NCI-H748 (cell line): Measurements from ENCODE around the gene HLA-DRA.

Experiments used
- DNase-seq: peaks from one replicate; lab custom pipeline; 2025; ENCODE audit not compliant: unreplicated experiment; lab: John Stamatoyannopoulos, UW

Gene HLA-DRA

DNA sequence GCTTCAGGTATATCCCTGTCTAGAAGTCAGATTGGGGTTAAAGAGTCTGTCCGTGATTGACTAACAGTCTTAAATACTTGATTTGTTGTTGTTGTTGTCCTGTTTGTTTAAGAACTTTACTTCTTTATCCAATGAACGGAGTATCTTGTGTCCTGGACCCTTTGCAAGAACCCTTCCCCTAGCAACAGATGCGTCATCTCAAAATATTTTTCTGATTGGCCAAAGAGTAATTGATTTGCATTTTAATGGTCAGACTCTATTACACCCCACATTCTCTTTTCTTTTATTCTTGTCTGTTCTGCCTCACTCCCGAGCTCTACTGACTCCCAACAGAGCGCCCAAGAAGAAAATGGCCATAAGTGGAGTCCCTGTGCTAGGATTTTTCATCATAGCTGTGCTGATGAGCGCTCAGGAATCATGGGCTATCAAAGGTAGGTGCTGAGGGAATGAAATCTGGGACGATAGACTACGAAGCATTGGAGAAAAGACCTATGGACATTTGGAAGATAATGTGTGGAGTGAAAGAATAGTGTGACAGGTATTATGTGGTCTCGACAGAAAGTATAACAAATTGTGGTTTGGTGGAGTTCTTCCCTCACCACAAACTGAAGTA, at the start of gene HLA-DRA:
HLA-DRA (plus strand) TSS at position 286 of the 613 bp plus-strand sequence; CDS start at position 350, 64 bp downstream.
- no peak for DNase-seq

DNA sequence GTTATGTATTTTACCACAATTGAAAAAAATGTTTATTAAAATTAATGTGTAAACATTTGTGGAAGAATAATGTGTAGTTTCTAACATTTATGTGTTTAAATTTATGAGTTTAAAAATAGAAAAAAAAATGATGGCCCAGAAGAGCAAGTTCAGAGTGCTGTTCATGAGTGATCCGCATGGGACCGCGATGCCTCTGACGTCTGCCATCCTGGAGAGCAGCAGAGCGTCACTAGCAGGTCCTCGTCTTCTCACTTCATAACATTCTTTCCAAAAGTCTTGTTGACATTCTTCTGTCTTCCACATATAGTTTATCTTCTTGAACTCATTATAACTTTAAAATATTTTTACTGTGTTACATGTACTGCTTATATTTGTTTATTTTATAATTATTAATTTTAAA, 48.2 kb upstream of the HLA-DRA start:
- no peak for DNase-seq

DNA sequence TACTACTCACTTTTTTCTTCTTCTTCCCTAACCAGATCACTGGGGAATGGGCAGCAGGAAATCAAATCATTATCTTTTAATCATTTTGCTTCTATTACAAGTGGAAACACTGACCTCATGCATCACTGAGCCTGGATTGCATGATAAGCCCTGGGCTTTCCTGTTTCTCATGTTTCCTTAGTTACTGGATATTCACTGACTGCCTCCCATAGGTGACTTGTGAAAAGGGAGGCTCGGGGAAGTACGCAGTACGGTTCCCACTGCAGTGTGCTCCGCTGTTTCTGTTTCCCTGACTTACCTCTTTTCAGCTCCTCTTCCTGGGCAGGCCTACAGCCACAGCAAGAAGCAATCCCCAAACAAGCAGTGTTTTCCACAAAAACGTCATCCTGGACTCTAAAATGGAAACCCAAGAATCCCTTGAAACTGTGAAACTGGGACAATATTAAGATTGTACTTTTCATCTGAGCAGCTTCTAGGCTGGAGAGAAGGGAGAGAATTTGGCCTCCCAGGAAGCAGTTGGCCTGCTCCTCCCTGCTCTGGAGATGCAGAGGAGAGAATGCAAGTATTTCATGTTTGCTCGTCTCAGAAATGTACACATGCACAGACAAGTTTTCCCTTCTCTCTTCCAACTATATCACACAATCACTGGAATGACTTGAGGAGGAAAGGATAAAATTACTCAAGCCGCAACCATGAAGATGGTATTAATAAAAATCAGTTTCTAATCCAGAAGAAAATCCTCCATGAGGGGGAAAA, 45.8 kb upstream of the HLA-DRA start:
- DNase-seq = no peak

DNA sequence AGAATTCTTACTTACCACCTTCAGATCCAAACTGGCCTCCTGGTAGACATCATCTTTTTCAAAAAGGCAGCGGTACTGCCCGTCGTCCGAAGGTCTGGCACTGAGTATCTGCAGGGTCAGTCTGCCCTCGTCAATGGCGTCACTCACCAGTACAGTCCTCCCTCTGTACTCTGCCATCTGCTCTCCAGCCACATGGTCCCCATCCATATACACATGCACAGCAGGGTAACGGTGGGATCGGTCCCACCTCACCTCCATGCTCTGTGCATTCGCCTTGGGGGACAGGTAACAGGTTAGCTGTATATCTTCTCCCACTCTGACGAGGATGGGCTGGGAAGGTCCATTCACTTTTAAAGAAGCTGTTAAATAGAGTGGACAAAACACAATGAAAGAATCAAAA, 43.7 kb upstream of the HLA-DRA start:
- DNase-seq = no peak

DNA sequence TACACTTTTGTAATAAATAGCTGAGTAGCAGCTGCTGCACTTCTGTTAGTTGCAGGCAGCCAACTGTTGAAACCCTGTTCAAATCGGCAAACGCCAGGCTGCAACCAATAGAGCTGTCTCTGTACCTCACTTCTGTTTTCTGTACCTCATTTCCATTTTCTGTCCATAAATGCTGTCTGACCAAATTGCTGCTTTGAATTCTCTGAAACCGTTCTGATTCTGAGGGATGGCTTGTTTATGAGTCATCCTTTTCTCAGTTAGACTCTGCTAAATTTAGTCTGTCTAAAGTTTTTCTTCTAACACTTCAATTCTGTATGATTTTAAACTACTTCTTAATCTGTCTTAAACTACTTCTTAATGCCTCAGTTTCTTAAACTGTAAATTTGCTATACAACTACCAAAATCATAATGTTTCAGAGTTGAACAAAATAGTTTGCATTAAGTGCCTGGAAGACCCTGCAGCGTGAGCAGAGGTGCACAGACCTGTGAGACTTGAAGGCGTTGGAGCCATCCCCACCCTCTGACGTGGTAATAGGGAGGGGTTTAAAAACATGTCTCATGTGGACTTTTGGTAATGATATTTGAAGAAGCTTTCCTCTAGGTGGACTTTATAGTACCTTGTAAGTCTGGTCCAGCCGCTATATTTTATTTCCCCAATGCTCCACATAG, 42.3 kb upstream of the HLA-DRA start:
- DNase-seq = no peak

DNA sequence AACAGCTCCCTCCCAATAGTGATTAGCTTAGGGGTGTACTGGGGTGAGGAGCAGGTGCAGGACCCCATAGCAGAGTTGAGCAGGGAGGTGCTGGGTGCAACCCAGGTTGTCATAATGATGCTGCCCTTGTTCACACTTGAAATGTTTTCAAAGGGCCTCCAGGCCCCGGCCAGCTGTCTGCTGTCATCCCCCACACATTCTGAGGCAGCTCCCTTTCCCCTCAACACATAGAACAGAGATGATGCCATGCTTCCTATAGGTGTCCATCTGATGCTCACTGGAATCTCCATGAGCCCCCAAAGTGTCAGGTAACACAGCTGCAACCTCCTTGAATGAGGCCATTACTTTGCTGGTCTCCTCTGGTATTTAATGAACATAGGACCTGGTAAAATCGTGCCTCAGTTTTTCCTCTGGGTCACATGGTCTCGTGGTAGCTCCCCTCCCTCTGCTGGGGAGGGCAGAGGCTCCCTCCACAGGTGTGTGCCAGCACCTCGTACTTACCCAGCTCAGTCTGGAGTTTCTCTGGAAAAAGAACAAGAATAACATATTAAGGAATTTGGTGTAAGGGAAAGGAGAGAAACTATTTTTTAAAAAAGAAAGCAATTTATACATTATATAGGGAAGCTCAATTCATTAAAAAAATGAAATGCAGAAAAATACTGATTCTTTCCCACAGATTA, 38.3 kb upstream of the HLA-DRA start:
- DNase-seq = no peak

DNA sequence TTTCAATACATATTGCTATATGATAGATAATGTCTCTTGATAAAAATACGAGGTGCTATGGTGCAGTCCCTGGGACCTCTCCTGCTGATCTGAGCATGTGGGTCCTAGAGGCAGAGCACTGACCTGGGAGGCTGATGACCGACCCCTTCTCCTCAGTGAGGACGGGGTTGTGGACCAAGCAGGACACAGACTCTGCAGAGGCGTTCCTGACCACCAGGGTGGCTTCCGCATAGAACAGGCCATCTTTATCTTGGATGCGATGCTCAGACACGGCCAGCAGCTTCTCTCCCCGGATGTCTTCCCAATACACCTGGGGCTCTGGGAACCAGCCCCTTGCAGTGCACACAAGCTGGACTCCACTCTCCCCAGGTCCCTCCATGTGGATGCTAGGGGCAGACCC, 36.9 kb upstream of the HLA-DRA start:
- no peak for DNase-seq

DNA sequence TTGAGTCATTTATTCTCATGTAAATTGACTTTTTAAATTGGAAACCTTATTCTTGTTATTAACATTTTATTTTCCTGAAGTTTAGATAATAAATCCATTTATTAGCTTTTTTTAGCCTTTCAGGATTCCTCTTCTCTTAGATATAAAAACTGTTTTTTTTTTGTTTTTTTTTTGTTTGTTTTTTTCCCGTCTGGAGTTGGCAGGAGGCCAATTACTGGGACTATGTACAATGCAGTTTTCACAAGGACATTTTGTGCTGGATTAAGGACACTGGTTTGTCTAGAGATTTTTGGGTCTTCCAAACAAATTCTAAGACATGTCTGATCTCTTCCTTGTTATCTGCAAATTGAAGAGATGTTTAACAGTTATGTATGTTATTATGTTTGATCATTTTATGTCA, 34.0 kb upstream of the HLA-DRA start:
- no peak for DNase-seq

DNA sequence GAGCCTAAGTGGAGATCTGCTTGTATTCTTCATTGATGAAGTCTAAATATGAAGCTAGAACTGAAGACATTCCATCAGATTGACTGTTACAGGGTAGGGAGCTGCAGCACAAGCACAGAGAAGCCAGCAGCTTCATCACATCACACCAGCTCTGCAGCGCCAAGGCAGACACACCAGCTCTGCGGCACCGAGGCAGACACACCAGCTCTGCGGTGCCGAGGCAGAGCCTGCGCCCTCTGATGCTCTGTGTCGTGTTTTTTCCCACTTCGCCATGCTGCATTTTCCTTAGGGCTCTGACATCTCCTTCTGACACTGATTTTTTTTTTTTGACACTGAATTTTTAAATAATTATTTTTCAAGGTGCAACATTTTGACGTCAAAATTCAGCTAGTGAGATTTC, 33.5 kb upstream of the HLA-DRA start:
- DNase-seq = no peak

DNA sequence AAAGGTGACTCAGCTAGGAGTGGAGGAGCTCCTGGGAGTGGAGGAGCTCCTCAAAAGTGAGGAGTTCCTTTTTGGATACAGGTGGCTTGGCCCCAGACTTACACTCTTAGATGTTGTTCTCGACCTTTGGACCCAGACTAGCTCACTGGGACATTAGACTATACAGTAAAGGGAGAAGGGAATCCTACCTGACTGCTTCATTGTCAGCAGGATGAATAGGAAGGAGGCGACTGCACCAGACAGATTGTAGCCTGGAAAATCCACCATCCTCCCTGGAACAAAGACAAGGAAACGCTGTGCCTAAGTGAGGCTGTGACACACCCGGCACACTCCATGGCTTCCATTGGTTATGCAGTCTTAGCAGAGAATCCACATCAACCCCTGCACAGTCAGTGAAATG, 32.8 kb upstream of the HLA-DRA start, which contains the start of gene BTNL2:
BTNL2 (minus strand) TSS at position 325 of the 400 bp plus-strand sequence; CDS start at position 267, 58 bp downstream.
- no peak for DNase-seq

DNA sequence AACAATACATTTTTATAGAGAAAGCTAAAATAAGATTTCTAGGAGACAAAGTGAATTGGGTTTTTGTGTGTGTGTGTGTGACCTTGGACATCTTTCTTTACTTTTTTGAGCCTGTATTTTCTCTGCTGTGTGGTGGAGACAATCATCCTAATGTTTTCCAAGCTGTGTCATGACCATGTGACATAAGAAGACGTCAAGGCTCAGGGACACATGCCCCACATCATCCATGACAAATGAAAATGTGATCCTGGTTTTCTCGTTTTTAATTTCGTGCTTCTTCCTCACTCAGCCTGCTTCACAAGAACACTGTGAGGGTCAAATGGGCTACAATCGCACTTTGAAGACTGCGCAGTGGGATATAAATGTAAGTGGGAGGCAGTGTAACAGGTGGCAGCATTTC, 28.8 kb upstream of the HLA-DRA start:
- DNase-seq = no peak

DNA sequence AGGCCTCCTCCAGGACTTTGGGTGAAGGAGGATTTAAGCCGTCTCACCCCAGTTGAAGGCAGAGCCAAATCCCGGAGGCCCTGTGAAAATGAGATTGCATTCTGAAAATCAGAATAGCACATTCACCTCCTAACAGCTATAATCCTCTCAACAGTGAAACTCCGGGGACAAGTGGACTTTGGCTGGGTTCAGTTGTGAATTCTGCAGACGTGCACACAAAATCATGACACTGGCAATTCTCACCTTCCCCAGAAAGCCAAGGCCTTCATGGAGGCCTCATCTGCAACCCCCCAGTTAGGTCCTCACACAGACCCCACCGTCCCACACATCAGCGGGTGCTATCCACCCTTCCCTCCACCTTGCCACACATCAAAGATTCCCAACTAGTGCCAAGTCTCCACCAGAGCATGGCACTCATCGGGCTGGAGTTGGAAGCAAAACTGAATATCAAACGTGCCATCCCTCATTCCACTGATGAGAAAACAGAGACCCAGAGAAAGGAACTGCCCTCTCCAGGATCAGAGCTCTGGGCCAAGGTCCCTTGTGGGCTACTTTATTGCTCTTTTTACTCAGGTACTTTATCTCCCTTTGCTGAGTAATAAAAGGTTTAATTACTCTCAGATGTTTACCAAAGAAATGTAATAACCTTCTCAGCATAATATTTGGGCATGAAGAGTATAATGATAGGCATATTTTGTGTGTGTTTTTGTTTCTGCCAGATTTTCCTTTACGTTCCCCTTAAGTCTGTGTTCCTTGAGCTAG, 27.9 kb upstream of the HLA-DRA start:
- no peak for DNase-seq

DNA sequence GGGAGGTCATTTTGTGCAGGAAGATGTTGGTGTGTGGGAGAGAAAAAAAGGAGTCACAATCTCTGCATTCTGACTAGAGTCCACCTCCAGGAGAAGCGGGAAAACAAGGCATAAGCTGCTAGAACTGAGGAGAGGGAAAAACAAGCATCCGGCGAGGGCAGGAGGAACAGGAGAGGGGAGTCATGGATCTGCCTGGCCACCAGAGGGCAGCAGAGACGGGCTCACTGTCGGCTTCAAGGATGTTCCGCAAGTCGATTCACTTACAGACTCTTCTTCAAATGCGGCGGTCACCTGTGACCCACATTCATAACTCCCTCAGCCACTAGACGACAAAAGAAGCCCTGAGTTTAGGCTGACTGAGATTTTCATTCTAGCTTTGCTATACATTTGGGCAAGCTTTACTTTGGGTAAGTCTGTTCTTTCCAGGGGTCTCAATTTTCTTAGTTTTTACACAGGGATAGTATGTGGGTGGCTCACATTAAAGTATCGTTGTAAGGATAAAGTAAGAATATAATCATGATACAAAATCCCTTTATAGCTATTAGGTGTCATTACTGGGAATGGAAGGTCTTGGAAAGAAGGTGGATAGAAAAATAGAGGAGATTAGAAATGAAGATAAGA, 26.1 kb upstream of the HLA-DRA start:
- DNase-seq = peak; percentile 69

DNA sequence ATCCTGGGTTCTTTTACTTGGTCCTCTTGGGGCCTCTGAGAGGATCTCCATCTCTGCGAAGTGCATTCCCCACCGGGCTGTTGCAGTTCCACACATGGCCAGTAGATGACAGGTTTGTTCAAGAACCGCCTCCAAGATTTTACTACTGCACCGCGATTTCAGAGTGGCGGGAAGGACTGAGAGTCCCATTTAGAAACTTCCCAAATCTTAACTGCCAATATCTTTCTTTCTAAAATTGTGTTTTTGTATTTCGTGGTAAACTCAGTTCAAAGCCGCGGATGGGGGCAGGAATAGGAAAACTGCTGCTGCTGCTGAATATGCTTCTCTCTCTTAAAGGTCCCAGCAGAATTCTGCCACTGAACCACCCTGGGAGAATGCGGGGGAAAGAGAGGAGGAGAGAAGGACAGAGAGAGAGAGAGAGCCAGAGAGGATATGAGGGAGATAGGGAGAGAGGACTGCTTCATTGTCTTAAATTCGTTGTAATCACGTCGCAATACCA, 24.1 kb upstream of the HLA-DRA start:
- DNase-seq = peak; percentile 59

DNA sequence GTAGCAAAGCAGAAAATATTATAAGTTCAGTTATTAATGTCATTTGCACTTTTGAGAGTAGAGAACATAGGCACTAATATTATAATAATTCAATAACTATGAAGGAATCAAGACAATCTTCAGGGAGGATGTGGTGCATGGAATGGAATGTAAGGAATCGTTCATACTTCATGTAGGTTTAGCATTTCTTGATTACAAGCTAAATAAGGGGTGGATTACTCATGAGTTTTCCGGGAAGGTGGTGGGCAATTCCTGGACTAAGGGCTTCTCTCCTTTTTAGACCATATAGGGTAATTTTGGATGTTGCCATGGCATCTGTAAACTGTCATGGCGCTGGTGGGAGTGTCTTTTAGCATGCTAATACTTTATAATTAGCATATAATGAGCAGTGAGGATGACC, 23.7 kb upstream of the HLA-DRA start:
- no peak for DNase-seq

DNA sequence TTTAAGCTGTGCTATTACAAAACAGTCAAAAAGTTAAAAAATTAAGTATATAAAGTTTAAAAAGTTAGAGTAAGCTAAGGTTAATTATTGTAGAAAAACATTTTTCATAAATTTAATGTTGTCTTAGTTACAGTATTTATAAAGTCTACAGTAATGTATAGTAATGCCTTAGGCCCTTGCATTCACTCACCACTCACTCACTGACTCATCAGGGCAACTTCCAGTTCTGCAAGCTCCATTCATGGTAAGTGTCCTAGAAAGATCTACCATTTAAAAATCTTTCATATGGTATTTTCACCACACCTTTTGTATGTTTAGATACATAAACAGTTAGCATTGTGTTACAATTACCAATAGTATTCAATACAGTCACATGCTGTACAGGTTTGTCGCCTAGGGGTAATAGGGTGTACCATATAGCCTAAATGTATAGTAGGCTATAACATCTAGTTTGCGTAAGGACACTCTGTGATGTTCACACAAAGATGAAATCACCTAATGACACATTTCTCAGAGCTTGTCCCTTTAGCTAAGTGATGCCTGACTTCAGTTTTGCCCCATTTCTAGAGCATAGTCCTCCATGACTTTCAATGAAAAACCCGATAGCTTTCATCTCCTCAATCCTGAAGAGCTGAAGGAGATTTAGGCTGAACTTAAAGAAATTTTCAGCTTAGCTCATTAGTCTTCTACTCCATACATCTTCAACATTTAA, 14.9 kb upstream of the HLA-DRA start:
- no peak for DNase-seq

DNA sequence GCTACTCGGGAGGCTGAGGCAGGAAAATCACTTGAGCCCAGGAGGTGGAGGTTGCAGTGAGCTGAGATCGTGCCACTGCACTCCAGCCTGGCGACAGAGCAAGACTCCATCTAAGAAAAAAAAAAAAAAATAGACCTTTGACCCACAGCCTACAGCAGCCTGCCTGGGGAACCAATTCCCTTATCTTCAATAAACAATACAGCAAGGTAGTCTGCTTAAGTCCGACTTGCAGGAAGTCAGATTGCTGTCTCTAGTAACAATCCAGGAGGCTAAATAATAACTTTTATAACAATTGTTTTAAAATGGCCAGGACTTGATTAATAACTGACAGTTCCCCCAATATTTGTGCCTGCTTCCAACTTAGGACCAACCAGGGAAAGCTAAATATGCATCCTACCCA, 13.3 kb upstream of the HLA-DRA start:
- no peak for DNase-seq

DNA sequence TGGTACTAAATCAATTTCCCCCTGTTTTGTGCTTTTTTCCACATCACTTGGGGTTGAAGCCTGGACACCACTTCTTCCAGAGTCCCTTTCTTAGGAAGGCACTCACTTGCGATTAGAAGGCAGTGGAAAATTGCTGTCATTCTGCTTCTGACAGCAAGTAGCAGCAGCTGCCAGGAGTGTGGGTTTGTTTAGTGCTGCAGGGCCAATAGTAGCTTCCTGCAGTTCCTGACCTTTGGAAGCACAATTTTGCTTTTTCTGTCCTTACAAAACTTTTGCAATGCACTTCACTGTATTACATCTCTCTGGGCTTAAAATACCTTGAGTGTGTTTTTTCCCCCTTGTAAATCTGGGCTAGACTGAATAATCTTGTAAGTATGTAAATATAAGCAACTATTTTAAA, 12.5 kb upstream of the HLA-DRA start:
- DNase-seq = no peak

DNA sequence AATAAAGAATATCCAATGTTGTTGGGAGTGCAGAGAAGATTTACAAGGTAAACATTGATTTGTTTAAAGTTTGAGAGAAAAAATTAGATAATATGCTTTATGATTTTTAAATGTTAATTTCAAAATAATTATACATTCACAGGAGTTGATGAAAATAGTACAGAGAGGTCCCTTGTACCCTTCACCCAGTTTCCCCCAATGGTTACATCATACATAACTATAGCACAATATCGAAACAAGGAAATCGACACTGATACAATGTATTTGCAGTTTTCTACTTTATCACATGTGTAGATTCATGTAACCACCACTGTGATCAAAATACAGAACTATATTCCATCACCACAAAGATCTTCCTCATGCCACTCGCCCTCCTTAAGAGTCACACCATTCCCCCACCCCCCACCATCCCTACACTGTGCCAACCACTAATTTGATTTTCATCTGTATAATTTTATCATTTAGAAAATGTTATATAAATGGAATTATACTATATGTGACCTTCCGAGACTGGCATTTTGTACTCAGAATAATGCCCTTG, 11.7 kb upstream of the HLA-DRA start:
- no peak for DNase-seq
